Heart right ventricle (tissue), 12 donors: Measurements from ENCODE around the gene HLA-DPA1. TPM values are rescaled to one million over a fixed set of nuclear protein-coding genes. Genes with fewer than 3 reads are reported as not detected.

Experiments
- polyA plus RNA-seq, 2 donors: library from polyadenylated mRNA; stranded (reverse); fragments of 200-250 nt; gene quantifications; one replicate each; pipeline ENCODE4 v1.2.3, GENCODE V29; 2013
- total RNA-seq, 10 donors: library from RNA; stranded (reverse); fragmentation: NEBNext Ultra II Directional in 3 of 10; extraction: Animal tissue kit (Norgen Biotek cat#: 25700) in 3 of 10; gene quantifications; one replicate each; pipeline versions ENCODE4 v1.2.1 to v1.2.4, GENCODE V29; 2021 to 2023
- donor health status: ischemic (EF 13 %, LVEDD 7.1; RV severe dilation, severe dysfunction).
- donor health status: healthy with polysubstance abuse.
- donor health status: DM: no; HTN: yes; CAD: no.
- donor health status: DM: no; HTN: no; CAD: no.
- donor health status: ischemic (EF 25% LVEDD 6.9; RV normal size, moderate dysfunction).
- donor health status: ischemic (EF 25% LVEDD 5.7; RV mildly dilated, moderate dysfunction).
- donor health status: healthy.
- donor health status: nonischemic (EF 11% LVEDD 7.7; RV severe dilation, severe dysfunction).
- donor health status: DM: yes; HTN: yes; CAD: no.
- donor health status: PGD.
- donor health status: ischemic (EF 29% LVEDD 5.4; RV normal size, mild dysfunction).
- donor health status: nonischemic (EF 23%, LVEDD 6.1; RV moderate dilation, normal function).

Gene HLA-DPA1
- total and polyA plus RNA-seq, 12 donors, result 17.8 to 328 (median 47.5) TPM

Other genes starting within 250 kb of the HLA-DPA1 start
- 10 to 100 TPM in 7 of 10 donors, 1 to 10 TPM in 3; 8.8 to 92.1 (median 13.8) TPM for gene TAP2, start 234.9 kb downstream of the HLA-DPA1 start, total RNA-seq
- gene TAP2, start 234.9 kb downstream of the HLA-DPA1 start, polyA plus RNA-seq, result 10 to 100 TPM; 12.8 to 13.8 TPM
- 100 to 1,000 TPM in 1 of 10 donors, 10 to 100 TPM in 7, 1 to 10 TPM in 2; 8.5 to 127 (median 11.7) TPM for gene PSMB8, start 229.6 kb downstream of the HLA-DPA1 start, total RNA-seq
- 10 to 100 TPM; 40.2 to 42.9 TPM for gene PSMB8, start 229.6 kb downstream of the HLA-DPA1 start, polyA plus RNA-seq
- 100 to 1,000 TPM in 1 of 10 donors, 10 to 100 TPM in 9; 12.8 to 213 (median 15.4) TPM for gene TAP1, start 219.9 kb downstream of the HLA-DPA1 start, total RNA-seq
- gene TAP1, start 219.9 kb downstream of the HLA-DPA1 start, polyA plus RNA-seq, result 10 to 100 TPM; 35.4 to 38.3 TPM
- 100 to 1,000 TPM in 1 of 10 donors, 10 to 100 TPM in 8, 1 to 10 TPM in 1; 10.0 to 198 (median 14.3) TPM for gene PSMB9, start 219.5 kb downstream of the HLA-DPA1 start, total RNA-seq
- gene PSMB9, start 219.5 kb downstream of the HLA-DPA1 start, polyA plus RNA-seq, result 10 to 100 TPM; 23.4 to 33.4 TPM
- 10 to 100 TPM in 4 of 10 donors, 1 to 10 TPM in 6; 2.7 to 79.8 (median 7.6) TPM for gene HLA-DMB, start 132.6 kb downstream of the HLA-DPA1 start, total RNA-seq
- gene HLA-DMB, start 132.6 kb downstream of the HLA-DPA1 start, polyA plus RNA-seq, result 1 to 10 TPM; 5.5 to 7.8 TPM
- 100 to 1,000 TPM in 1 of 10 donors, 10 to 100 TPM in 8, 1 to 10 TPM in 1; 7.8 to 106 (median 14.5) TPM for gene HLA-DMA, start 120.6 kb downstream of the HLA-DPA1 start, total RNA-seq
- 10 to 100 TPM; 11.8 to 47.6 TPM for gene HLA-DMA, start 120.6 kb downstream of the HLA-DPA1 start, polyA plus RNA-seq
- 10 to 100 TPM; 64.9 to 97.0 (median 74.9) TPM for gene BRD2, start 105.1 kb downstream of the HLA-DPA1 start, total RNA-seq
- gene BRD2, start 105.1 kb downstream of the HLA-DPA1 start, polyA plus RNA-seq, result 10 to 100 TPM; 49.3 to 87.2 TPM
- 10 to 100 TPM in 1 of 10 donors, 1 to 10 TPM in 8, under 1 TPM in 1; 0.75 to 22.8 (median 2.0) TPM for gene HLA-DOA, start 64.1 kb downstream of the HLA-DPA1 start, total RNA-seq
- 1 to 10 TPM in 1 of 2 donors, under 1 TPM in 1; 0.65 to 2.1 TPM for gene HLA-DOA, start 64.1 kb downstream of the HLA-DPA1 start, polyA plus RNA-seq
- 100 to 1,000 TPM in 1 of 10 donors, 10 to 100 TPM in 9; 19.2 to 264 (median 34.8) TPM for gene HLA-DPB1, start 2.3 kb upstream of the HLA-DPA1 start, total RNA-seq
- gene HLA-DPB1, start 2.3 kb upstream of the HLA-DPA1 start, polyA plus RNA-seq, result 10 to 100 TPM; 18.7 to 48.2 TPM
- gene COL11A2, start 118.8 kb upstream of the HLA-DPA1 start, total RNA-seq, result 1 to 10 TPM in 3 of 10 donors, under 1 TPM in 7; 0.52 to 3.9 (median 0.94) TPM
- gene COL11A2, start 118.8 kb upstream of the HLA-DPA1 start, polyA plus RNA-seq, result 1 to 10 TPM in 1 of 2 donors, under 1 TPM in 1; 0.55 to 8.7 TPM
- gene RXRB, start 127.0 kb upstream of the HLA-DPA1 start, total RNA-seq, result 10 to 100 TPM; 29.7 to 39.1 (median 33.2) TPM
- gene RXRB, start 127.0 kb upstream of the HLA-DPA1 start, polyA plus RNA-seq, result 10 to 100 TPM; 22.2 to 40.7 TPM
- 100 to 1,000 TPM in 1 of 10 donors, 10 to 100 TPM in 9; 44.8 to 104 (median 53.1) TPM for gene SLC39A7, start 127.2 kb upstream of the HLA-DPA1 start, total RNA-seq
- gene SLC39A7, start 127.2 kb upstream of the HLA-DPA1 start, polyA plus RNA-seq, result 100 to 1,000 TPM in 1 of 2 donors, 10 to 100 TPM in 1; 25.8 to 178 TPM
- gene HSD17B8, start 131.0 kb upstream of the HLA-DPA1 start, total RNA-seq, result 10 to 100 TPM; 17.6 to 25.5 (median 23.0) TPM
- gene HSD17B8, start 131.0 kb upstream of the HLA-DPA1 start, polyA plus RNA-seq, result 10 to 100 TPM in 1 of 2 donors, 1 to 10 TPM in 1; 7.4 to 15.1 TPM
- gene RING1, start 134.9 kb upstream of the HLA-DPA1 start, total RNA-seq, result 10 to 100 TPM; 26.5 to 32.1 (median 28.0) TPM
- 10 to 100 TPM; 28.6 to 35.1 TPM for gene RING1, start 134.9 kb upstream of the HLA-DPA1 start, polyA plus RNA-seq
- 10 to 100 TPM; 29.8 to 41.6 (median 35.9) TPM for gene VPS52, start 198.2 kb upstream of the HLA-DPA1 start, total RNA-seq
- gene VPS52, start 198.2 kb upstream of the HLA-DPA1 start, polyA plus RNA-seq, result 10 to 100 TPM; 25.2 to 45.7 TPM
- gene RPS18, start 198.4 kb upstream of the HLA-DPA1 start, total RNA-seq, result 1,000 to 10,000 TPM in 3 of 10 donors, 100 to 1,000 TPM in 7; 767 to 1,326 (median 860) TPM
- gene RPS18, start 198.4 kb upstream of the HLA-DPA1 start, polyA plus RNA-seq, result 1,000 to 10,000 TPM; 2,826 to 4,398 TPM
- gene B3GALT4, start 203.5 kb upstream of the HLA-DPA1 start, total RNA-seq, result 10 to 100 TPM in 2 of 10 donors, 1 to 10 TPM in 8; 5.3 to 12.2 (median 8.0) TPM
- gene B3GALT4, start 203.5 kb upstream of the HLA-DPA1 start, polyA plus RNA-seq, result 1 to 10 TPM; 7.0 to 9.1 TPM
- 10 to 100 TPM; 11.0 to 27.8 (median 16.2) TPM for gene WDR46, start 215.6 kb upstream of the HLA-DPA1 start, total RNA-seq
- gene WDR46, start 215.6 kb upstream of the HLA-DPA1 start, polyA plus RNA-seq, result 10 to 100 TPM; 27.4 to 40.6 TPM
- 10 to 100 TPM; 31.7 to 58.3 (median 40.2) TPM for gene PFDN6, start 216.0 kb upstream of the HLA-DPA1 start, total RNA-seq
- gene PFDN6, start 216.0 kb upstream of the HLA-DPA1 start, polyA plus RNA-seq, result 100 to 1,000 TPM; 248 to 448 TPM
- gene RGL2, start 225.3 kb upstream of the HLA-DPA1 start, total RNA-seq, result 10 to 100 TPM; 40.7 to 79.8 (median 50.4) TPM
- gene RGL2, start 225.3 kb upstream of the HLA-DPA1 start, polyA plus RNA-seq, result 10 to 100 TPM; 51.8 to 68.4 TPM
- 100 to 1,000 TPM in 2 of 10 donors, 10 to 100 TPM in 8; 71.9 to 242 (median 86.7) TPM for gene TAPBP, start 240.4 kb upstream of the HLA-DPA1 start, total RNA-seq
- 10 to 100 TPM; 20.6 to 49.7 TPM for gene TAPBP, start 240.4 kb upstream of the HLA-DPA1 start, polyA plus RNA-seq
- gene ZBTB22, start 244.1 kb upstream of the HLA-DPA1 start, total RNA-seq, result 10 to 100 TPM; 11.7 to 19.8 (median 14.3) TPM
- gene ZBTB22, start 244.1 kb upstream of the HLA-DPA1 start, polyA plus RNA-seq, result 10 to 100 TPM in 1 of 2 donors, 1 to 10 TPM in 1; 4.7 to 10.6 TPM
- gene DAXX, start 249.3 kb upstream of the HLA-DPA1 start, total RNA-seq, result 10 to 100 TPM; 10.3 to 24.0 (median 15.9) TPM
- 10 to 100 TPM; 15.7 to 24.8 TPM for gene DAXX, start 249.3 kb upstream of the HLA-DPA1 start, polyA plus RNA-seq